B cell (primary cell): Measurements from ENCODE around the gene RNF212B. TPM values are rescaled to one million over a fixed set of nuclear protein-coding genes. Genes with fewer than 3 reads are reported as not detected.

Source experiments
- ATAC-seq: fragments of 200-7000 bp; cut with Tn5 transposase; one replicate; pipeline ENCODE4 v1.10.0; 2021; ENCODE audit warnings: low read depth, mild to moderate bottlenecking, moderate number of reproducible peaks, moderate library complexity
- CTCF ChIA-PET: fragments of 350-600 bp; sonication (Branson Sonifier 250); formaldehyde crosslinking; loops from one replicate; lab custom pipeline; 2021; ENCODE audit warnings: antibody characterized with exemption, inconsistent platforms; lab: Charles Lee
- POLR2A ChIA-PET: fragments of 350-600 bp; sonication (Branson Sonifier 250); formaldehyde crosslinking; loops from one replicate; lab custom pipeline; 2021; ENCODE audit warnings: antibody characterized with exemption; lab: Charles Lee
- DNase-seq: peaks from one replicate; pipeline ENCODE4 v3.0.0; 2013
- H2AFZ ChIP-seq: 2 replicates; pipeline ENCODE4 v1.6.1; 2012; ENCODE audit warnings: mild to moderate bottlenecking, low read depth, low read length; ENCODE audit not compliant: insufficient read depth, poor library complexity, severe bottlenecking
- H3K27ac ChIP-seq, 2 donors: 1 replicate in 1 of 2; 2 replicates in 1 of 2; pipeline ENCODE4 v1.5.1; 2012 to 2013; ENCODE audit warnings: low read length in 2 of 2, mild to moderate bottlenecking in 2 of 2, moderate library complexity in 1 of 2
- H3K27me3 ChIP-seq, 4 experiments: fragments of 200-600 bp in 1 of 4; sonication (generic) in 1 of 4; replicated peaks in 1 of 4; 1 replicate in 2 of 4; 2 replicates in 2 of 4; pipeline versions ENCODE4 v1.6.1 to v1.7.0; 2013 to 2016; ENCODE audit warnings: low read length in 3 of 4, mild to moderate bottlenecking in 2 of 4, mixed read lengths in 1 of 4, moderate library complexity in 1 of 4; ENCODE audit not compliant: insufficient read depth in 4 of 4, control insufficient read depth in 3 of 4; ENCODE audit errors: control extremely low read depth in 1 of 4
- H3K36me3 ChIP-seq, 2 experiments: replicated peaks in 1 of 2; 1 replicate in 1 of 2; 2 replicates in 1 of 2; pipeline versions ENCODE4 v1.6.1 to v1.7.1; 2013; ENCODE audit warnings: low read length in 1 of 2; ENCODE audit not compliant: insufficient read depth in 2 of 2, control insufficient read depth in 1 of 2; ENCODE audit errors: control extremely low read depth in 1 of 2, extremely low read depth in 1 of 2
- H3K4me1 ChIP-seq, 2 donors: fragments of 200-600 bp in 1 of 2; sonication (generic) in 1 of 2; 1 replicate in 1 of 2; 2 replicates in 1 of 2; pipeline versions ENCODE4 v1.5.1 to v1.6.1; 2013 to 2017; ENCODE audit warnings: low read length in 2 of 2; ENCODE audit not compliant: control insufficient read depth in 2 of 2, insufficient read depth in 2 of 2
- H3K4me2 ChIP-seq: replicated peaks from 2 replicates; pipeline ENCODE3; 2012; ENCODE audit warnings: mild to moderate bottlenecking, low read depth, low read length; ENCODE audit not compliant: poor library complexity, severe bottlenecking
- H3K4me3 ChIP-seq, 5 experiments: fragments of 200-600 bp in 1 of 5; sonication (generic) in 1 of 5; 1 replicate in 3 of 5; 2 replicates in 2 of 5; pipeline versions ENCODE4 v1.5.1 to v1.7.0; 2011 to 2016; ENCODE audit warnings: low read length in 4 of 5, mild to moderate bottlenecking in 4 of 5, low read depth in 2 of 5, control low read depth in 1 of 5, moderate library complexity in 1 of 5; ENCODE audit not compliant: insufficient read depth in 1 of 5; ENCODE audit errors: control extremely low read depth in 1 of 5, extremely low read depth in 1 of 5
- H3K79me2 ChIP-seq: fragments of 200-600 bp; sonication (generic); one replicate; pipeline ENCODE4 v1.6.0; 2016; ENCODE audit warnings: low read length; ENCODE audit not compliant: control insufficient read depth, insufficient read depth
- H3K9ac ChIP-seq: fragments of 200-600 bp; sonication (generic); 2 replicates; pipeline ENCODE4 v1.6.1; 2017; ENCODE audit warnings: mild to moderate bottlenecking, low read length, moderate library complexity
- H3K9me3 ChIP-seq, 3 donors: one replicate each; pipeline versions ENCODE4 v1.6.1 to v1.7.1; 2013; ENCODE audit warnings: low read length in 2 of 3; ENCODE audit not compliant: control insufficient read depth in 2 of 3, insufficient read depth in 1 of 3; ENCODE audit errors: control extremely low read depth in 1 of 3
- H4K20me1 ChIP-seq: 2 replicates; pipeline ENCODE4 v1.6.0; 2012; ENCODE audit warnings: mild to moderate bottlenecking, low read length; ENCODE audit not compliant: insufficient read depth, control insufficient read depth, poor library complexity, severe bottlenecking
- H3K27ac Mint-ChIP-seq: one replicate; pipeline ENCODE4 v1.8.0; 2021; ENCODE audit warnings: mixed read lengths
- H3K27me3 Mint-ChIP-seq: one replicate; pipeline ENCODE4 v1.8.0; 2021; ENCODE audit warnings: mixed read lengths
- H3K4me1 Mint-ChIP-seq: one replicate; pipeline ENCODE4 v1.8.0; 2021; ENCODE audit warnings: mixed read lengths
- H3K4me3 Mint-ChIP-seq: one replicate; pipeline ENCODE4 v1.8.0; 2021; ENCODE audit warnings: mixed read lengths
- H3K9me3 Mint-ChIP-seq: one replicate; pipeline ENCODE4 v1.8.0; 2022; ENCODE audit warnings: mixed read lengths; ENCODE audit not compliant: insufficient read depth
- CTCF ChIP-seq: fragments of 200-600 bp; IDR thresholded peaks from one replicate; pipeline ENCODE4 v1.8.0; 2022; ENCODE audit warnings: antibody characterized with exemption, mild to moderate bottlenecking
- EZH2 ChIP-seq: IDR thresholded peaks from 2 replicates; pipeline ENCODE4 v1.6.1; 2012; ENCODE audit warnings: borderline replicate concordance, low read depth, mild to moderate bottlenecking, moderate library complexity, low read length; ENCODE audit not compliant: insufficient read depth, poor library complexity, severe bottlenecking
- WGBS: methylation state at CpG from one replicate; pipeline ENCODE4 v1.1.5; 2013; ENCODE audit warnings: missing lambda C conversion rate; ENCODE audit not compliant: insufficient coverage; 5-methylcytosine and 5-hydroxymethylcytosine counted together
- intact Hi-C: fragments of 100-400 bp; cut with micrococcal nuclease; formaldehyde crosslinking; loops from one replicate; pipeline ENCODE4 v1.10.0; 2022
- polyA plus RNA-seq: library from polyadenylated mRNA; depleted of rRNA; stranded (reverse); fragments of >200 nt; gene quantifications from 2 replicates; pipeline ENCODE4 v1.2.3, GENCODE V29; 2012
- total RNA-seq, 2 donors: library from RNA; stranded (reverse); fragments of 120-200 nt in 1 of 2; gene quantifications; 1 replicate in 1 of 2; 2 replicates in 1 of 2; pipeline versions ENCODE4 v1.2.3 to v1.2.4, GENCODE V29; 2013 to 2022

The RNF212B gene
- total and polyA plus RNA-seq, 2 donors (not counting 1 experiment from before 2014, with no cell fraction given) = not detected

GRCh38 chr14:23300687-23301223, 63.0 kb downstream of the RNF212B start:
- H3K4me3 ChIP-seq = peak overlapping the region; percentile 69 to 80 (median 76)
- no peaks in the 10 kb centered on the region for H3K27me3 ChIP-seq
- H3K4me3 Mint-ChIP-seq = peak overlapping the region; percentile 98
- TF ChIP-seq CTCF (no peak), EZH2 (no peak)
- ChIA-PET POLR2A (interaction anchor here (2.1 to 5.0 kb wide), 3 partner anchors 15 to 206 kb away, joined by 11 to 84 read pairs (median 26); partner anchors contain the start of genes ACIN1, C14orf119, HOMEZ and PABPN1), CTCF (interaction anchor here (1.0 to 8.6 kb wide), 8 partner anchors 15 to 228 kb away, joined by 3 to 56 read pairs (median 6); partner anchors contain the start of genes ACIN1, C14orf119, HOMEZ and PABPN1)
- H3K36me3 ChIP-seq = peaks cover 0 to 14% of the 10 kb centered on the region in 2 experiments
- peaks cover 6% of the 10 kb centered on the region for H3K79me2 ChIP-seq
- peak overlapping the region; percentile 95 to 96 for H3K27ac ChIP-seq
- DNase-seq (peak; percentile 64), ATAC-seq (no peak)
- H3K4me1 ChIP-seq = peaks cover 17 to 20% of the 10 kb centered on the region in 2 donors
- intact Hi-C loops = loop anchor here (1.0 to 10.0 kb wide), 15 partner anchors 14 to 1918 kb away; partner anchors contain the start of genes ACIN1, C14orf119, HOMEZ and MDP1
- no peaks in the 10 kb centered on the region for H3K9me3 Mint-ChIP-seq
- 10% methylated on average over 7 of the region's 13 CpGs for WGBS
- H3K4me1 Mint-ChIP-seq = peaks cover 30% of the 10 kb centered on the region
- peak overlapping the region; percentile 86 for H3K9ac ChIP-seq
- H3K27me3 Mint-ChIP-seq = no peaks in the 10 kb centered on the region
- no peaks in the 10 kb centered on the region for H3K9me3 ChIP-seq
- peak overlapping the region; percentile 98 for H3K4me2 ChIP-seq
- peak overlapping the region; percentile 71 for H2AFZ ChIP-seq
- peak overlapping the region; percentile 95 for H3K27ac Mint-ChIP-seq
- H4K20me1 ChIP-seq = no peaks in the 10 kb centered on the region
